ENCODE results near the gene MTA3.

- TF ChIP-seq CTCF (IDR thresholded peaks at IDR 0.05) = no peak
- TF ChIP-seq POLR2A (IDR thresholded peaks at IDR 0.05) = no peak
- TF ChIP-seq EP300 (IDR thresholded peaks at IDR 0.05) = no peak
- TF ChIP-seq POLR2AphosphoS5 (IDR thresholded peaks at IDR 0.05) = no peak
These were observed 228.2 kb downstream of the MTA3 start for GRCh38 chr2:42796427-42797248.

Data from upper lobe of left lung (tissue), 4 donors.